ENCODE measurements around the gene CDH16.
"Not testable (repeated sequence)": the region's sequence is repeated elsewhere in the genome, so short reads cannot be mapped to it uniquely, and the experiment has no call there.

CDH16 gene

DNA sequence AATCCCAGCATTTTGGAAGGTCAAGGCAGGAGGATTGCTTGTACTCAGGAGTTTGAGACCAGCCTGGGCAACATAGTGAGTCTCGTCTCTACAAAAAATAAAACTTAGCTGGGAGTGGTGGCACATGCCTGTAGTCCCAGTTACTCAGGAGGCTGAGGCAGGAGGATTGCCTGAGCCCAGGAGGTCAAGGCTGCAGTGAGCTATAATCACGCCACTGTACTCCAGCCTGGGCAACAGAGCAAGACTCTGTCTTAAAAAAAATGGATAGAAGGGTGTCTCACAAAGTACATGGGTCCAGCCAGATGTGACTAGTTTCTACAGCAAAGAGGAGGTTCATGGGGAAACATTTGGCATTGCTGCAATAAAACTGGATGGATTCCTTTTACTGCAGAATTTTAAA is 47.3 kb downstream of the CDH16 start:
- not testable (repeated sequence) for DNase-seq

DNA sequence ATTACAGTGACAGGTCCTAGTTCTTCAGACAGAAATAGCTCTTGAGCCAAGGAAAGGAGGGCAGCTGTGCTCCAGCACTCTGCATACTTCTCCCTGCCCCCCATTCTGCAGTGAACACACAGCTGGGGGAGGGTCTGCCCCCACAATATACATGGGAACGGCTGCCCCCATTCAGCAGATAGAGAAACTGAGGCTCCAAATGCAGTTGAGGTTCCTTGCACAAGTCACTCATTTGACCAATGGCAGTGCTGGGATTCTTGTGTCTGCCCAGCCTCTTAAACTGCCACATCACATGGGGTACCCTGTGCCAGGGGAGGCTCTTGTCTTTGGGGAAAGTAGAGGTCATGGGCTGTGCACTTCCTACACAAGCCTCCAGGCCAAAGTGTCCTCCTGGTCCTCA is 49.3 kb downstream of the CDH16 start:
- DNase-seq, result no peak

DNA sequence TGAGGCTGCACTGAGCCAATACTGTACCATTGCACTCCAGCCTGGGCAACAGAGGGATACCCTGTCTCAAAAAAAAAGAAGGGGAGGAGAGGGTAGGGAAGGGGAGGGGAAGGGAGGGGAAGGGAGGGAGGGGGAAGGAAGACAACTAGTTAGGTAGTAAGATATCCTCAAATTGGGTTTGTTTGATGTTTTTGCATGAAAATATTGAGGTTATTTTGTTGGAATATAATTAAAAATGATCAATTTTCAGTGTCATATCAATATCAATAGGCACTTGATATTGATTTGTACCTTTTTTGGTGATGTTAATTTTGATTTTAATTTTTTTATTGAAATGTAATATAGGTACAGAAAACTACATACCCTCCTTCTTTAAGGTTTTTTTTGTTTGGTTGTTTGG is 55.0 kb downstream of the CDH16 start:
- DNase-seq, result no peak

DNA sequence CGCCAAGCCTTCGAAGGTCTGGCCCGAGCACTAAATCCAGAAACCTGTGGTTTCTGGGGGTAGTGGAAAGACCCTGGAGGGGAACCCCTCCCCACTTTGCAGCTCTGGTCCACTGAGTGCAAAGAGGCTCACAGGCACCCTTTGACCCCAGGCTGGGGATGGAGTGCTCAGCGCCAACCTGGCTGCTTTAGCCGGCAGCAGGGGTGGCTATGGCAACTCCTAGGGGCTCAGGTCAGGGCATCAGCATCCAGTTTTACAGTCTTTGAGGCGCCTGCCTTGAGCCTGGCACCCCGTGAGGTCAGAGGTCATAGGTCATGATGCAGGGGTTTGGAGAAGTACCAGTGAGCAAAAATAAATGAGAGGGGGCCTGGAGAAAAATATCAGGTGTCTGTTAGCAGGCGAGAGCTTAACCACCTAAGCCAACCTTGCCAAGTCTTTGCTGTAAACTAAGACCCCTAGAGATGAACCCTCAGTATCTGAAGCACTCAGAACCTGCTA is 56.6 kb downstream of the CDH16 start:
- no peak for DNase-seq

DNA sequence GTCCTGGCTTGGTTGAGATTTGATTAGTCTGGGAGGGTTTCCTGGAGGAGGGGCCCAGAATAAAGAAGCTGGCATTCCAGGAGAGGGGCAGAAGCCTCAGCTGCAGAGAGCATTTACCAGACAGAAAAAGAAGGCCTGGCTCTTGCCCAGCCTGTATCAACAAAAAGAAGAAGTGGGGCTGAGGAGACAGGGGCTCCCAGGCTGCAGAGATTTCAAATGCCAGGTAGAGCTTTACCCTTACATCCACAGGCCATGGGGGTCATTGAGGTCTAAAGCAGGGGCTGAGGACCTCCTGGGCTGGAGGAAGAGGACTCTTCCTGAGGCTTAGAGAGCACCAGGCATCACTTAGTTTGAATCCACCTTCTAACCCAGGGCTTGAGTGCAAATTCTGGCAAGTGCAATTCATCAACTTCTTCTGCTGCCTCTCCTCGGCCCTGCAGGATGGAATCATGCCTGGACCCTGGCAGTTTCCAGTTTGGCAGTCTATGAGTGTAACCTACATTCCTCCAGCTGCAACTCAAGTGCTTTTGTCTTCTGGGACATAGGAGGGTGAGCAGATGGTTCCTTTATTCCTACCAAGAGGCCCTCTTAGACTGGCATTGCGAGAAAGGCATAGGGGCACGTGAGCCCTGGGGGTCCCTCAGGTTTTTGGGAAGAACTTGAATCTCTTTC is 59.2 kb downstream of the CDH16 start:
- DNase-seq, result no peak

DNA sequence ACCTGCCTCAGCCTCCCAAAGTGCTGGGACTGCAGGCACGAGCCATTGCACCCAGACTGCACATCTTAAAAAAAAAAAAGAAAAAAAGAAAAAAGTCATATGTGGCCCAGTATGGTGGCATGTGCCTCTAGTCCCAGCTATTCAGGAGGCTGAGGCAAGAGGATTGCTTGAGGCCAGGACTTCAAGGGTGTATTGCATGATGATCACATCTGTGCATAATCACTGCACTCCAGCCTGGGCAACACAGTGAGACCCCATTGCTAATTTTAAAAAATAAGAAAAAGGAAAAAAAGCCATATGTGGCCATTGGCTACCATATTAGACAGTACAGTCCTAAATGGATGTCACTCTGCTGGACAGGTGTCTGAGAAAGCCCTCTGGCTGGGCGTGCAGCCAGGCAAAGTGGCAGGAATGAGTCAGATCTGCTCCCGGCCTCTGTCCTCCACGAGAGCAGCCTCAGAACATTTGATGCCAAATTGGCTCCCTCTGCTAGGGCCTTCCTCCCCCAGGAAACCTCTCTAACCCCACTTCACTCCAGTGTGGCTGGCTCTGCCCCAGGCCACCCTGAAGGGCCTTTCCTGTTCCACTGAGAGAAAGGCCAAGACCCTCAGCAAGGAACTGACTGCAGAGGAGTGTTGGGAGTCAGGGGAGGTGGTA is 59.8 kb downstream of the CDH16 start:
- DNase-seq, result no peak

Measured in stimulated activated CD4-positive, alpha-beta T cell treated with anti-CD3 and anti-CD28 coated beads, Interleukin-4, amount 100 ng/mL, for 4 hours (primary cell).